Measurements from ENCODE around the gene ACTL9.

DNA sequence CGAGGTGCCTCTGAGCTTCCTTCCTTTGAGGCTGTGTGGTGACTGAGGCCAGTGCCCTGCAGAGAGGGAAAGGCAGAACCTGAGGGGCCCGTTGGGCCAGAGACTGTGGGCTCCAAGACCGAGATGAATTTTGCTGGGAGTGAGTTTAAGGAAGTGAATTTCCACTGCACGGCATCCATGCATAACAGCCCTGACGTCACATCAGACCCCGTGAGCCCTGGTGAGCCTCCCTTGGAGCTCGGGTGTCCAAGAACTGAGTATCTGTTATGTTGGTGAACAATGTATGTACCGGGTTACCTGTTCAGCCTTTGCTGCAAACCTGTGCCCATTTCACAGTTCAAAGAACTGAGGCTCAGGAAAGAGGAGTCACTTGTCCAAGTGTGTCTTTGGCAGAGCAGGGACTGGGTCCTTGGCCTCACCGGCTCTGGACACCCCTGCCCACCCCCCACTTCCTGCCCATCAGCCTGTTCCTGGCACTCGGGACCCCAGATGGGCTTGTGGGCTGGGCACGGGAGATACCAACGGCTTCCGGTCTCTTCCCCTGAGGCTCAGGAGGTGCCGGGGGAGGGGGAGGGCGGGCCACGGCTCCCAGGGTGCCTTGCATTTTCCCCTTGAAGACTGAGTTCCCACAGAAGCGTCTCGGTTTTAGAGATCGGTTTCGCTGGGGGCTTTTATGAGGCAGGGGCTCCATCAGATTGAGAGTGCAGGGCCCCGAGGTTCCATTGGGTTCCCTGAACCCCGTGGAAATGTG is 34.5 kb downstream of the ACTL9 start:
- TF ChIP-seq POLR2AphosphoS5 (IDR thresholded peaks at IDR 0.05), result no peak
- TF ChIP-seq, protein P1, sequence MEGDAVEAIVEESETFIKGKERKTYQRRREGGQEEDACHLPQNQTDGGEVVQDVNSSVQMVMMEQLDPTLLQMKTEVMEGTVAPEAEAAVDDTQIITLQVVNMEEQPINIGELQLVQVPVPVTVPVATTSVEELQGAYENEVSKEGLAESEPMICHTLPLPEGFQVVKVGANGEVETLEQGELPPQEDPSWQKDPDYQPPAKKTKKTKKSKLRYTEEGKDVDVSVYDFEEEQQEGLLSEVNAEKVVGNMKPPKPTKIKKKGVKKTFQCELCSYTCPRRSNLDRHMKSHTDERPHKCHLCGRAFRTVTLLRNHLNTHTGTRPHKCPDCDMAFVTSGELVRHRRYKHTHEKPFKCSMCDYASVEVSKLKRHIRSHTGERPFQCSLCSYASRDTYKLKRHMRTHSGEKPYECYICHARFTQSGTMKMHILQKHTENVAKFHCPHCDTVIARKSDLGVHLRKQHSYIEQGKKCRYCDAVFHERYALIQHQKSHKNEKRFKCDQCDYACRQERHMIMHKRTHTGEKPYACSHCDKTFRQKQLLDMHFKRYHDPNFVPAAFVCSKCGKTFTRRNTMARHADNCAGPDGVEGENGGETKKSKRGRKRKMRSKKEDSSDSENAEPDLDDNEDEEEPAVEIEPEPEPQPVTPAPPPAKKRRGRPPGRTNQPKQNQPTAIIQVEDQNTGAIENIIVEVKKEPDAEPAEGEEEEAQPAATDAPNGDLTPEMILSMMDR (IDR thresholded peaks at IDR 0.05), result no peak
